Embryonic facial prominence (tissue), 1 donor: Measurements from ENCODE around the gene MYO5B.

Source experiments
- DNase-seq: peaks from one replicate; pipeline ENCODE4 v3.0.0-alpha.2; 2016; ENCODE audit errors: extremely low spot score

MYO5B gene

DNA sequence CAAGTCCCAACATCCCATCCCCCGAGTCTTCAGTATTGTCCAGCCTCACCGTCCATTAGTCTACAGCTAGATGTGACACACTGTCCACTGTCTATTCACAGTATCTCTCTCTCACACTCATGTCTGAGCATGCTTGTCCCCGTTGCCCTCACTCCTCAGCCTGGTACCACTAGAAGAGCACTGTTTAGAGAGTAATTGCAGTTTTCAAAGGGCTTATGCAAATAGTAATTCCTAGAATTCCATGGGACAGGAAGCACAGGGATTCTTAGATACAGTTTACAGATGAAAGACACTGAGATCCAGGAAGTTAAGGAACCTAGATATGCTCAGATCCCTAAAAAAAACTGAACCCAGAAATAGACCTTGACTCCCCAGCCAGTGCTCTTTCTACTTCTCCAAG lies 125.5 kb downstream of the MYO5B start:
- DNase-seq = no peak

DNA sequence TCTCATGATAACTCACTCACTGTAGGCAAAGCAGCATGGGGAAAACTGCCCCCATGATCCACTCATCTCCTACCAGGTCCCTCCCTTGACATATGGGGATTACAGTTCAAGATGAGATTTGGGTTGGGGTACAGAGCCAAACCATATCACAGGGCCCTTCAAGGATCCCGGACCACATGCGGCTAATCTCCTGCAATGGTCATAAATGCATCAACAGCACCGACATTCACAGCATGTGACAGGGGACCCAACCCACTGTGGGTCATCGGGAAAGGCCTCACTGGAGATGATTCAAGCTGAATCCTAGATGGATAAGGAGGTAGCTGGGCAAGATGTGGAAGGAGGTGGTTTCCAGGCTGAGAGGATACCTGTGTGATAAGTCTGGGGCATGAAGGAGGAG lies 129.4 kb downstream of the MYO5B start:
- no peak for DNase-seq

DNA sequence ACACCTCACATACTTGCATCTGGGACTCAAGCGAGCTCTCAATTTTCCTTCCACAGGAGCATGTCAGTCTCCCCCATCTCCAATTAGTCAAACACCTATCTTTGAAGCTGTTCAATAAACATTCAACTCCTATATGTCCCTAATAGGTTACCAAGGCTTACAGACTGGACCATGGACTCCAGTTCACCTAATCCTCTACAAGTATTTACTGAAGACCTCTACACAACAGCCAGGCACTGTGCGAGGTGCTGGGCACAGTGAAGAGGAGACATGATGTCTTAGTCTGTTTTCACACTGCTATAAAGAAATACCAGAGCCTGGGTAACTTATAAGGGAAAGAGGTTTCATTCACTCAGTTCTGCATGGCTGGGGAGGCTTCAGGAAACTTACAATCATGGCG lies 129.9 kb downstream of the MYO5B start:
- no peak for DNase-seq

DNA sequence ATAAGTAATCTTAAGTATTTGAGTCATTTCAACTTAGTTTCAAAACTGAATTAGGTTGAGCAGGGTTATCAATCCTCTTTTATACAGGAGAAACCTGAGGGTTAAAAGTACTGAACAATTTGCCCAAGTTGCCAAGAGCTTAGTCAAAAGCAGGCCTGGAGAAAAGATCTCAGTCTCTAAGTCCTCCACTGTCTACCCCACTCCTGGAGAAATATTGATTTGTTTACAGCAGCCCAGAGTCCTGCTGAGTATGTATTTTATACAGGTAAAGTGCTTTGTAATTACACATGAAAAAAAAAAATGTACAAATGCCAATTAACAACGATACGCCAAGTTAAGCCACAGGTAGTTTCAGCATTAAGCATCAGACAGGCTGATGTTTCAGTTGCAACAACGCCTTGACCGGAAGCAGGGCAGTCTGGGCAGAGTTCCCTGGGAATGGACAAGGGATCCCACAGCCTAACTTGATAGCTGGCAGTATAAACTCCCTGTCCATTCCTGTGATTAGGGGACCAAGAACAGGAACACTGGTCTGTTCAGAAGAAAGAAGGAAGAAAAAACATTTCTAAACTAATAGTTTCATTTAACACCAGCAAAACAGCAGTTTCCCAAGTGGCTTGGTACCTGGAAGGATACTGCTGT lies 132.9 kb downstream of the MYO5B start:
- DNase-seq = no peak

DNA sequence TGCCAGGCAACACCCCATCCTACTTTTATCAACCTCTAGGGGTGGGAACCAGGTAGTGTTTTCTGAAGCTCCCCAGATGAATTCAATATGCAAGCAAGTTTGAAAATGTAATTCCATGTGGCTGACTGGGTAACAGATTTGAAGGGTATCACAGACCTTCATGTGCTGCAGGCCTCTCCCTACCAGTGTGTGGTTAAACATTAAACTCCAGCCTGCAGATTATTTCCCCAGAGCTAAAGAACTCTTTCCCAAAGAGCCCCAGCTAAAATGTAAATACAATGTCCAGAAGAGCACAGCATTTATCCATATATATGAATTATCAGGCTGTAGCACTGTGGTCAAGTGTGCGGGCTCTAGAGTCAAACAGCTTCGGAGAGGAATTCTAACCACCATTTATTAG lies 134.1 kb downstream of the MYO5B start:
- DNase-seq = no peak

DNA sequence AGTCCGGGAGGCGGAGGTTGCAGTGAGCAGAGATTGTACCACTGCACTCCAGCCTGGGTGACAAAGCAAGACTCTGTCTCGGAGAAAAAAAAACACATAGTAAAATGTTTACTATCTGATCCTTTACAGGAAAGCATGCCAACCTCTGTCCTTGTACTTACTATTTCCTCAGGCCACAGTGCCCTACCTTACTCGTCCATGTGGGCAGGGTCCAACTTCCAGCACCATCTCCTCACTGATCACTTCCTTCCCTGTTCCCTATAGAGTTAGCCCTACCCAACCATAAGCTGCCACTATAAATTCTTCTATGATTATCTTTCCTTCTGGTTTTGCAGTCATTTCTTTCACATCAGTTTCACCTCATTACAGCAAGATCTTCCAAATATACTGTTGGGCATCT lies 136.2 kb downstream of the MYO5B start:
- no peak for DNase-seq

DNA sequence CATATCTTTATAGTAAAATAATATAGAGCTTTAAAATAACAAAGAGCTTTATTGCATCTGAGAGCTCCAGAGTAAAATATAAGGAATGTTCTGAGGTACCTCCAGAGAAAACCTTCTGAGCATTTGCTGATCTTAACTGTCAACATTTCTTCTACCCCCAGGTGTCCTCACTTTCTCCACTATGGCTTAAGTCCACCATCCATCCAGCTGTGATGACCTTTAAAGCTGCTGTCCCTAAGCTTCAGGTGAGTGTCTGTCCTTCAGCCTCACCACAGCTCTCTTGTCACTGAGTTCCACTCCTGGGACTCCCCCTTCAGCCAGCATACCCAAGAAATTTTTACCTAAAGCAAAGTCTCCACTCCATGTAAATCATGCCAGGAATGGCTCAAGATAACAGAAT lies 137.9 kb downstream of the MYO5B start:
- no peak for DNase-seq

DNA sequence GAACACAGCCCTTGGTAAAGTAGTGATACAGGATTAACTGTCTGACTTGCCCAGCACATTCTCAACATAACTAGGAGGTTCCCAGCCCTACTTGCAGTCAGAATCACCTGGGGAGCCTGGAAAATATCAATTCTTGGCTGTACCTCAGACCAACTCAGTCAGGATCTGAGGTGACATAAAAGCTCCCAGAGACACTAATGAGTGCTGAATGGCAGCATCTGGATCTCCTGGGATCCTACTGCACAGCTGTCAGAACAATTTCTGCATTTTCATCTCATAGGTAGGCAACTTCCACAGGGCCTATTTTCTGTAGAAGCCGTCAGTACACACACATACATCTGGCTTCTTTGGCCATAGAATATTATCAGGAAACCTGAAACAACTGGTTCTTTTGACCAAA lies 138.8 kb downstream of the MYO5B start:
- no peak for DNase-seq

DNA sequence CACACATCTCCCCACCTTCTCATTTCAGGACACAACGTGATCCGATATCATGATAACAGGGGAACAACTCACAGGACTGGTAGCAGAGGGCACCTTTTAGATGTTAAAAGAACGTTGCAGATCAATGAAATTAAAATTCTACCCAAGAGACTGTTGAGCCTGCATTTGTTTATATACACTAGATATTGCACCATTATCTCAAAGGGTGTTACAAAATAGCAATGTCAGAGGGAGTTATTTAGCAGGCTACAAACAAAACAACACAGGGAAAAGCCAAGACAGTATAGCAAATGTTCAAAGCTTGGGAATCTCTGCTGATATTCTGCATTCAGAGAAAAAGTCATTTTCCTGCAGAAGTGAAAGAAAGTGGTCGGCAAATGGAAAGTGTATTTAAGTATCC lies 139.5 kb downstream of the MYO5B start:
- no peak for DNase-seq

DNA sequence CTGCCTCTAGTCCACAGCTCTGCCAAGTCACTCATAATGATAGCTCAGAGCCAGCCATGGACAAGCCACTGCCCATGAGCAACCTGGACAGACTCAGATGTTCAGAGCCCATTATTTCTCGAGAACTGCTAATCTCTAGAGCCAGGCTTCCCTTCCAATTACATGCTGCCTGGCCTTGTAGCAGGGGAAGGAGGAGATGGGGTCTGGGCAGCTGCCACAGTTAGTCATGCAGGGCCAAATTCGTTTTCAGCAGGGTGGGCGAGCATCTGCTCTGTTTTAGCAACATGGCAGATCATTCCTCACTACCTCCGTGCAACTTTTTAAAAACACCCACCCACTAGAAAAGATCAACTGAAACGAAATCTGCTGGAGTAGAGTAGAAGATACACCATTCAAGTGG lies 141.8 kb downstream of the MYO5B start:
- DNase-seq = no peak

DNA sequence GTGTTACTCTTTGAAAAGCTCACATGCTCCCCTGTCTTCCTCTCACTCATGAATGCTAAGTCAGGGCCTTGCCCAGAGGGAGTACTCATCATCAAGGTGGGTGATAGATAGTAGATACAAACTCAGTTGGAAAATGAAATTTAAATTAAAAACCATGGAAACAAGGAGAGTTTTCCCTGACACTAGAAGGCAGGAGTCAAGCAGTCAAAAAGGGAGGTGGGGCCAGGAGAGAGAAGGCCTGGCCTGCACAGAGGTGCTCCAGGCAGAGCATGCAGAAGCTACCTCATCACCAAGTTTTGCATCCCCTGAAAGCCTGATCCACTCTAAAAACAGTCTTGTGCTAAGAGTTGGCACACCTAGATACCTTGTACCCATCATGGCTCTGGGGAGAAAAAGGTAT lies 143.7 kb downstream of the MYO5B start:
- no peak for DNase-seq

DNA sequence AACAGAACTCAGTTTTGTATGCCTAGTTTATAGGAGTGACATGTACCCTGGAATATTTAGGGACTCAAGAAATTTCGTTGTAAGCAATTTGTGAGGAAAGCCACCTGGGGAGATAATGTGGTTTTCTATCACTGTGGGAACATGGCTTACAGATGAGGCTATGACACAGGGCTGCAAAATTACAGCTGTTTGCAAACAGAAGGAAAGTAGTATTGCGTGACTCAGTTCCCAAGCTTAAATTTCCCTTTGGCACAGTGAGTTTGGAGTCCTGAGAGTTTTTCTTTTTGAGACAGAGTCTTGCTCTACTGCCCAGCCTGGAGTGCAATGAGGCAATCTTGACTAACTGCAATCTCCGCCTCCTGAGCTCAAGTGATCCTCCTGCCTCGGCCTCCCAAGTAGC lies 149.8 kb downstream of the MYO5B start:
- DNase-seq = no peak

DNA sequence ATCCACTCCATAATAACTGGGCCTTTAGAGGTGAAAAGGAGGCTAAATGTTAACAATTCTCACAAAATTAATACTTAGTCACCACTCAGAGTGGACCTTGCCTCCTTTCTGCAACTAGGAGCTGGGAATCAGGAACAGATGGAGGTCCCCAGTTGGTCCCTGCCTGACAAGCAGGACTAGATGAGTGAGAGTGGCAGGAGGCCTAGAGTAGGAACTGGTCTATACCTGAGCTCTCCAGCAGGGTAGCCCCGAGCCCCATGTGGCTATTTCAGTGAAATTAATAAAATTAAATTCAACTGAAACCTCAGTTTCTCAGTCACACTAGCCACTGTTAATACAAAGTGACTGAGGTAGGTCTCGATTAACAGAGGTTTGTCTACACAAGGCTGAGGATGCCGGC lies 150.5 kb downstream of the MYO5B start:
- no peak for DNase-seq

DNA sequence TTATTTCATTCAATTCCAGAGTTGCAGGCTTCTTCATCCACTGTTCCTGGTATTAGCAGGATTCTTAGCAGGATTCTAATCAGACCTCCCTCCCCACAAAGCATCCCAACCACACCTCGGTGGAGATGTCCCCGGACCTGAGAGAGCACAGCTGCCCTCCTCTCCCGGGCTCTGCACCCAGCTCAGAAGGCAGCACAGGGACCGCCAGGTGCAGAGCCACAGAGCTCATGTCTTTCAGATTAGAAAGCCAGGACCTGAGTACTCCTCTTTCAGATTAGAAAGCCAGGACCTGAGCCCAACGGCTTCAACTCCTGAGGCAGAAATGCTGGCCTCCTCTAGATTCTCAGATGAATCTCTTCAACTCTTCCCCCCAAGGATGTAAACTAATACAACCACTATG lies 152.3 kb downstream of the MYO5B start:
- no peak for DNase-seq

DNA sequence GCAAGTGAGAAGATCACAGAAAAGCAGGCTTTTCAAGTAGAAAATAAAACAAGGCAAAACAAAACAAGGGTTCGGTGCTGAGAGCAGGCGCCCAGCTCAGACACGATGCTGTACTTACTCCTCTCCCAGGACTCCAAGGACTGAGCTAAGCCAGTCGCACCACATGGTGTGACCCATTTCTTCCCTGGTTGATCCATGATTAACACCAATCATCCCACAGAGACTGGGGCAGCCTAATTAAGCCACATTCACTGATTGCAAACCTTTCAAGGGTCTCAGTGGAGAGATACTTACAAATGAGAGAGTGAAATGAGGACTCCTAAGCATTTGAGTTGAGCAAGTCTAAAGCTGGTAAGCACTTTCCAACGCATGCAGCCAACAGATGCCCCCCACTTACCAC lies 155.2 kb downstream of the MYO5B start:
- DNase-seq = no peak

DNA sequence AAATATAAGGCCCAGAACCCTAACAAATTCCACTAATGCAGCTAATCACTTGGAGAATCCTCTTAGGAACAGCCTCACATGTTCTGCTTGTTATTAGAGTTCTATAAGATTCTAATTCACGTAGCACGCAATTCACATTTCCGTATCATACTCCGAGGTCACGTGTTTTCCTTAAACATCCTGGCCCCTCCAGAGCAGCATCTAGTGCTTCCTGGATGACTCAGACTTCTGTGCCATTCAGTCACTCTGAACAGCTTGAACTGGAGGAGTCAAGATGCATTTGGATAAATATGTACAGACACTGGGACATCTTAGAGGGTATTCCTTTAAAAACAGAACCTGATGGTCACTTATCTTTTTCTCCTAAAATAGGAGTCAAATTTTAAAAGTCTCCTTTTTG lies 156.5 kb downstream of the MYO5B start:
- no peak for DNase-seq

DNA sequence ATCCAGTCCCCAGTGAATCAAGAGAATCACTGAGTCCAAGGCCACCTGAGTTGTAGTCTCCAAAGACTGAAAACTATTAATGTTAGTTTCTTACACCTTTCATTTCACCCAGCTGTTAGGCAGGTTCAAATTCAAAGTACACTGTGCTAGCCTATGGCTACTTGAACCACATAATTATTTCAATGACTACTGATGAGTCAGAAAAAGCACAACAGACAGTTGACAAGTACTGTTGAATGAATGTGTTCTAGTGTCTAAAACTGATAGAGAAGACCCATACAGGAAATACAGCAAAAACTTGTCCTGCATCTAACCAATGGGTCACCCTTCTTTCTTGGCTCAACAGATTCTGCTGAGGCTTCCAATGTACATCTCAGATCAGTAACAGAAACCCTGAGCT lies 160.9 kb downstream of the MYO5B start:
- no peak for DNase-seq

DNA sequence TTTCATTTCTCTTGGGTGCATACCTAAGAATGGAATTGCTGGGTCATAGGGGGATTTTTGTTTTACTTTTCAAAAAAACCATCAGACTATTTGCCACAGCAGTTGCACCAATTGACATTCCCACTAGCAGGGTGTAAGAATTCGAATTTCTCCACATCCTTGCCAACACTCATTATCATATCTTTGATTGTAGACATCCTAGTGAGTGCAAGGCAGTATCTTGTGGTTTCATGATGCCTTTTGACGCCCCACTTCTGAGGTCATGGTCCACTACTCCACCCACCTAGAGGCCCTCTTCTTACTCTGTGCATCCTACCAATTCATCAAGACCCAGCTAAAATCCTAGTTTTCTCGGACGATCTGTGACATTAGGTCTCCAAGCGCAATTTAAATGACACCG lies 161.9 kb downstream of the MYO5B start:
- no peak for DNase-seq

DNA sequence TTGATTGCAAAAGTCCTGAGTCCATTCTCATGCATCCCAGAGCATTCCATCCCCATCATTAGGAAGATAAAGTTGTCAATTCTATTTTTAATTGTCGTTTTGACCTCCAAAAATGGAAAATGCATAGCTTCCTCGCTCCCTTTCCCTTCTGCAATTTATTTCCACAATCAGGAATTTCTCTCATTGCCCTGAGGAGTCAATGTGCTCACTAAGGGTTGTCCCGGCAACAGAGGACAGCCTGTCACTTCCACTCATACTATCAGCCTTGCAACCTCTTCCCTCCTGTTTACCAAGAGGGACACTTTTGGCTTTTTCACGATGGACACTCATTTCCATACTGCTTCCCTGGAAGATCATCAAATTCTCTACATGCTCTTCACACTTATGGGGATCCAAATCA lies 164.8 kb downstream of the MYO5B start:
- no peak for DNase-seq

DNA sequence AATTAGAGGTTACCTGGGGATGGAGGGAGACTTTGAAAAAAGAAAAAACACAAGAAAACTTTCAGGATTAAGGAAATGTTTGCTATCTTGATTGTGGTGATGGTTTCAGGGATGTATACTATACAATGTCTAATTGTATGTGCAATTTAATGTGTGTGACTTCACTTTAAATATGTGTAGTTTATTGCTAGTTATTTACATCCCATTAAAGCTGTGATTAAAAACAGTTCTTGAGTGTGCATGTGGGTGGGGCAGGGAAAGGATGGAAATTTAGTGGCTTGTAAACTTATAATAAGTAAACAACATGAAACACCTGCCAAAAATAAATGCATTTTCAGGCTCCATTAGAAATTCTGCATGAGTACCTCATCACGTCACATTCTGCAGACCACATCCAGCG lies 167.0 kb downstream of the MYO5B start:
- DNase-seq = no peak

DNA sequence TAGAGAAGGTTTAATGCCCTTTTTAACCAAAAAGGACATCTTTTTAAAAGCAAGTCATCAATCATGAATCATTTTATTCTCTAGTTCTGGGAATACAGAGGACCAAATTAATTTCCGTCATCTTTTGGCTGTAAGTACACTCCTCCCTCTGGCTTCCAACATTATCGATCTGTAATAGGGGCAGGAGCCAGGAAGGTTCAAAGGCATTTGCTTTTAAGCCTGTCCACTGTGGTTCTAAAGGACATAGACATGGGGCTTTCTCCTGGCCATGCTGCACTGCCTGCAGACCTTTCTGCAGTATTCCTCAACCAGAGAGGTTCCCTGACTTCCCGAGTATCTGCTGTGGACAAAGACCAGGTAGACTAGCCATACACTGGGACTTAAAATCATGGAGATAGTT lies 170.5 kb downstream of the MYO5B start:
- DNase-seq = no peak

DNA sequence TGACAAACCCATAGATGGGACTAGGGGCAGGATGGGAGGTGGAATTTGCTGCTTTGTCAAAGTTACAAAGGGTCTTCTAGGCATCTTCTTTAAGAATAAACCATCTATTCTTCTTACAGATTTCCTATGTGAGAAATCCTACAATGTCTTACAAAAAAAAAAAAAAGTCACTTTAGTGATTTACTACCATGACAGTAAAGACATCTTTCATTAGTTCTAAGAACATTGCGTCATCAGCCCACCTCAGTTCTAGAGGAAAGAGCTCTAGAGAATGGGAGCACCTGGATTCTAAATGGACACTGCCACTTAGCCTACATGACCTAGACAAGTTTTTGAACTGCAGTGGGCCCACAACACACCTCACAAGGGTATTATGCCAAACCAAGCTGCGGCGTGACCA lies 172.0 kb downstream of the MYO5B start:
- DNase-seq = no peak

DNA sequence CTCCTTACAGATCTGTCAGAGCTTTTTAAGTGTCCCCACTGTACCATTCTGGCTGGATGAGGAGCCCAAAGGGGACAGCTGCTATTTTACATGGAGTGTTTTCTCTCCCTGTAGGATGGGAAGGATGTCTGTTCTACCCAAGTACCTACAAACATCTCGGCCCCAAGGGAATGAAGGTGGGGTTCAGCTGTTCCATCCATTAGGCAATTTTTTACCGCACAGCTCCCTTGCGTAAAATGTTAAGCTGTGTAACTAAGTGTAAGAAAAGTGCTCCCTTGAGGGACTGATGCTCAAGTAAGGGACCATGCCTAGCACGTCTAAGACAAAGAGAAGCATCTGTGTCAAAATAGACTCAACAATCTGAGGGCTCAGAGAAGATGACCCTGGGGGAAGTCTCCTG lies 180.3 kb downstream of the MYO5B start:
- no peak for DNase-seq

DNA sequence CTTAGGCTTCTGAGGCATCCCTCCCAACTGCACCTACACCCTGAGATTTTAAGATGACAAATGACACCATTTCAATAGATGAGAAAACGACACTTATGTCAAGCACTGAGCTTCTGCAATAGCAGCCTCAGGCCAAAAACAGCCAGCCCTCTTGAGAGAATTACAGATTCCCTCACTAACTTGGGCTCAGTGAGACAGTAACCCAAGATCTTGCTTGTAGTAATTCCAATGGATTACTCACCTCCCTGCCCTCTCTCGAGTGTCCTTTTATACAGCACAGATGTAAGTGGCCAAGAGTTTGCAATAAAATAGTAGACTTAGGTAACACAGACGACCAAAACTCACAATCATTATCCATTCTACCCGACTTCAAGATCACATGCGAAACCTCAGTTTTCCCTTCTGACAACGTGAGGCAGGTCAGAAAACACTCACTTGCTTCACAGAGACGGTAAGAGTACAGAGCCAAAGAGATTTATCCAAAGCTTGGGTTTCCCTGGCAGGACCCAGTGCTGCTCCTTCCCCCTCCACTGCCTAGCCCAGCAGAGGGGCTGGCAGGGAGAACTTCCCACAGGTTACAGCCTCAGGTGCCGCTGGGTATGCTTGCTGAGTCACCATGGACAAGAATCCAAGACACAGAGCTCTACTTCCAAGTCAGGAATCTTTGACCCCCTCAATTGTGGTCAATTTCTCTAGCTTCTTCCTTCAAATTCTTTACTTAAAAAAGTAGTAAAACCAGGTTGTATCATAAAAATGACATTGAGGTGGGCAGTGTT lies 181.4 kb downstream of the MYO5B start:
- DNase-seq = no peak
